H1 (cell line): ENCODE data around the gene TMEM209. TPM values are rescaled to one million over a fixed set of nuclear protein-coding genes. Genes with fewer than 3 reads are reported as not detected.

Source experiments
- CTCF ChIA-PET: fragments of 300-600 bp; sonication (Branson Sonifier 250); formaldehyde crosslinking; loops from one replicate; lab custom pipeline; 2021; ENCODE audit not compliant: partially characterized antibody; lab: Charles Lee
- POLR2A ChIA-PET: fragments of 300-600 bp; sonication (Branson Sonifier 250); formaldehyde crosslinking; loops from one replicate; lab custom pipeline; 2021; ENCODE audit warnings: inconsistent platforms; ENCODE audit not compliant: partially characterized antibody; lab: Charles Lee
- DNase-seq, 2 experiments: peaks; one replicate each; pipeline versions ENCODE4 v3.0.0 to v3.0.0-alpha.2; 2010 to 2022; ENCODE audit warnings: low spot score in 2 of 2, low read depth in 1 of 2, mixed read lengths in 1 of 2
- FAIRE-seq: peaks from 2 replicates; lab custom pipeline; 2011; peaks lifted over from hg19 to GRCh38; lab: Jason Lieb, UNC
- H2AFZ ChIP-seq: 2 replicates; pipeline ENCODE4 v1.8.1; 2012; ENCODE audit warnings: low read length, inconsistent platforms
- H2AK5ac ChIP-seq: 2 replicates; pipeline ENCODE4 v1.6.1; 2013; ENCODE audit warnings: low read depth, low read length
- H2BK120ac ChIP-seq: replicated peaks from 2 replicates; pipeline ENCODE3; 2013; ENCODE audit warnings: low read depth, low read length, inconsistent platforms
- H2BK12ac ChIP-seq: 2 replicates; pipeline ENCODE4 v1.6.1; 2013; ENCODE audit warnings: low read depth, low read length
- H2BK15ac ChIP-seq: 2 replicates; pipeline ENCODE4 v1.6.1; 2013; ENCODE audit warnings: low read length
- H2BK20ac ChIP-seq: 2 replicates; pipeline ENCODE4 v1.6.1; 2013; ENCODE audit warnings: low read length
- H2BK5ac ChIP-seq: 2 replicates; pipeline ENCODE4 v1.6.1; 2013; ENCODE audit warnings: low read depth, low read length
- H3K14ac ChIP-seq: 2 replicates; pipeline ENCODE4 v1.6.1; 2013; ENCODE audit warnings: inconsistent platforms; ENCODE audit not compliant: insufficient read length
- H3K18ac ChIP-seq: 2 replicates; pipeline ENCODE4 v1.6.1; 2013; ENCODE audit warnings: low read length; ENCODE audit errors: extremely low read depth
- H3K23ac ChIP-seq: 2 replicates; pipeline ENCODE4 v1.6.1; 2013; ENCODE audit warnings: inconsistent platforms; ENCODE audit not compliant: insufficient read length
- H3K23me2 ChIP-seq: 2 replicates; pipeline ENCODE4 v1.6.1; 2013; ENCODE audit warnings: low read depth, low read length
- H3K27ac ChIP-seq: 2 replicates; pipeline ENCODE4 v1.6.1; 2011; ENCODE audit warnings: low read depth, low read length, inconsistent platforms
- H3K27me3 ChIP-seq, 4 experiments: replicated peaks in 1 of 4; 1 replicate in 1 of 4; 2 replicates in 3 of 4; pipeline versions ENCODE4 v1.6.1 to v1.8.1; 2011 to 2013; ENCODE audit warnings: low read length in 3 of 4, mild to moderate bottlenecking in 3 of 4, inconsistent platforms in 2 of 4, mixed read lengths in 2 of 4, moderate library complexity in 1 of 4; ENCODE audit not compliant: control insufficient read depth in 3 of 4, insufficient read depth in 3 of 4; ENCODE audit errors: extremely low read depth in 1 of 4
- H3K36me3 ChIP-seq, 4 experiments: 2 replicates each; pipeline versions ENCODE4 v1.6.1 to v1.8.1; 2011 to 2013; ENCODE audit warnings: mild to moderate bottlenecking in 4 of 4, low read length in 3 of 4, moderate library complexity in 2 of 4, control low read depth in 1 of 4, inconsistent platforms in 1 of 4; ENCODE audit not compliant: insufficient read depth in 4 of 4, control insufficient read depth in 2 of 4
- H3K4ac ChIP-seq: replicated peaks from 2 replicates; pipeline ENCODE3; 2013; ENCODE audit warnings: low read length, low read depth, mixed read lengths, inconsistent platforms; ENCODE audit not compliant: insufficient read length
- H3K4me1 ChIP-seq, 4 experiments: replicated peaks in 1 of 4; 1 replicate in 1 of 4; 2 replicates in 3 of 4; pipeline versions ENCODE4 v1.6.1 to v1.8.1; 2011 to 2013; ENCODE audit warnings: low read length in 3 of 4, inconsistent platforms in 2 of 4, mixed read lengths in 1 of 4; ENCODE audit not compliant: insufficient read depth in 4 of 4, control insufficient read depth in 3 of 4
- H3K4me2 ChIP-seq, 2 experiments: 2 replicates each; pipeline versions ENCODE4 v1.6.1 to v1.8.1; 2011 to 2013; ENCODE audit warnings: low read depth in 2 of 2, low read length in 2 of 2, control low read depth in 1 of 2, inconsistent platforms in 1 of 2, mild to moderate bottlenecking in 1 of 2; ENCODE audit not compliant: insufficient read depth in 1 of 2
- H3K4me3 ChIP-seq, 4 experiments: fragments of 200-600, 300-600 bp in 1 of 4; sonication (generic), shearing (Covaris generic), sonication (Bioruptor Twin) in 1 of 4; 2 replicates each; pipeline versions ENCODE4 v1.5.1 to v1.8.1; 2011 to 2016; ENCODE audit warnings: low read length in 4 of 4, low read depth in 3 of 4, control low read depth in 2 of 4, inconsistent platforms in 2 of 4, mild to moderate bottlenecking in 2 of 4, mixed read lengths in 1 of 4, moderate library complexity in 1 of 4; ENCODE audit not compliant: insufficient read depth in 2 of 4; ENCODE audit errors: extremely low read depth in 1 of 4
- H3K56ac ChIP-seq: replicated peaks from 2 replicates; pipeline ENCODE3; 2013; ENCODE audit warnings: low read depth, mild to moderate bottlenecking, mixed read lengths, low read length, inconsistent platforms; ENCODE audit not compliant: insufficient read length
- H3K79me1 ChIP-seq: 2 replicates; pipeline ENCODE4 v1.6.1; 2013; ENCODE audit warnings: low read depth, low read length, control low read depth
- H3K79me2 ChIP-seq, 2 experiments: 2 replicates each; pipeline versions ENCODE4 v1.6.1 to v1.8.1; 2012 to 2013; ENCODE audit warnings: low read length in 2 of 2, mild to moderate bottlenecking in 2 of 2, inconsistent platforms in 1 of 2; ENCODE audit not compliant: insufficient read depth in 2 of 2, control insufficient read depth in 1 of 2
- H3K9ac ChIP-seq, 4 experiments: replicated peaks in 1 of 4; 1 replicate in 1 of 4; 2 replicates in 3 of 4; pipeline versions ENCODE4 v1.6.1 to v1.8.1; 2011 to 2013; ENCODE audit warnings: low read depth in 3 of 4, low read length in 3 of 4, control low read depth in 2 of 4, mild to moderate bottlenecking in 2 of 4, moderate library complexity in 2 of 4, inconsistent platforms in 1 of 4; ENCODE audit errors: extremely low read depth in 1 of 4
- H3K9me3 ChIP-seq, 2 experiments: 2 replicates each; pipeline versions ENCODE4 v1.6.1 to v1.8.1; 2012 to 2013; ENCODE audit warnings: mild to moderate bottlenecking in 2 of 2, moderate library complexity in 2 of 2, control low read depth in 1 of 2, inconsistent platforms in 1 of 2, low read depth in 1 of 2, low read length in 1 of 2, mixed read lengths in 1 of 2; ENCODE audit not compliant: insufficient read depth in 2 of 2
- H4K20me1 ChIP-seq, 2 experiments: replicated peaks in 1 of 2; 2 replicates each; pipeline versions ENCODE3 to v1.8.1; 2011 to 2013; ENCODE audit warnings: inconsistent platforms in 2 of 2, low read length in 2 of 2, mild to moderate bottlenecking in 1 of 2; ENCODE audit not compliant: insufficient read depth in 2 of 2, control insufficient read depth in 1 of 2
- H4K5ac ChIP-seq: 2 replicates; pipeline ENCODE4 v1.6.1; 2013; ENCODE audit warnings: low read length, low read depth, mixed read lengths, inconsistent platforms; ENCODE audit not compliant: insufficient read length
- H4K8ac ChIP-seq: 2 replicates; pipeline ENCODE4 v1.8.0; 2013; ENCODE audit warnings: mild to moderate bottlenecking, moderate library complexity, low read length, inconsistent platforms; ENCODE audit not compliant: insufficient read depth; ENCODE audit errors: extremely low read depth
- H4K91ac ChIP-seq: replicated peaks from 2 replicates; pipeline ENCODE3; 2013; ENCODE audit warnings: low read length, mixed read lengths, inconsistent platforms; ENCODE audit not compliant: insufficient read length
- ATF2 ChIP-seq: IDR thresholded peaks from 2 replicates; pipeline ENCODE4 v1.6.1; 2012; ENCODE audit warnings: low read length, inconsistent platforms
- CHD2 ChIP-seq: IDR thresholded peaks from 2 replicates; pipeline ENCODE4 v1.6.1; 2012; ENCODE audit warnings: low read length, improper control_type of control experiment
- CTCF ChIP-seq, 3 experiments: IDR thresholded peaks; 1 replicate in 2 of 3; 2 replicates in 1 of 3; pipeline versions ENCODE4 v1.5.1 to v1.6.1; 2011; ENCODE audit warnings: low read length in 3 of 3, mild to moderate bottlenecking in 3 of 3, inconsistent platforms in 2 of 3, low read depth in 1 of 3, moderate library complexity in 1 of 3; ENCODE audit not compliant: insufficient read depth in 1 of 3; ENCODE audit errors: control extremely low read depth in 1 of 3
- NRF1 ChIP-seq: IDR thresholded peaks from 2 replicates; pipeline ENCODE4 v1.6.1; 2011; ENCODE audit warnings: mild to moderate bottlenecking, low read depth, low read length, improper control_type of control experiment
- POLR2AphosphoS5 ChIP-seq: IDR thresholded peaks from 2 replicates; pipeline ENCODE4 v1.6.1; 2011; ENCODE audit warnings: low read depth, low read length
- RAD21 ChIP-seq, 2 experiments: IDR thresholded peaks in 1 of 2; conservative IDR thresholded peaks in 1 of 2; 2 replicates each; pipeline ENCODE4 v1.6.1; 2011; ENCODE audit warnings: low read depth in 2 of 2, low read length in 2 of 2, improper control_type of control experiment in 1 of 2, inconsistent platforms in 1 of 2, mild to moderate bottlenecking in 1 of 2, moderate library complexity in 1 of 2
- RXRA ChIP-seq: IDR thresholded peaks from 2 replicates; pipeline ENCODE4 v1.6.1; 2011; ENCODE audit warnings: low read depth, mild to moderate bottlenecking, low read length, moderate library complexity; ENCODE audit not compliant: insufficient read depth
- SIRT6 ChIP-seq: IDR thresholded peaks from one replicate; pipeline ENCODE4 v1.7.1; 2012; ENCODE audit warnings: low read length, inconsistent platforms
- TEAD4 ChIP-seq: IDR thresholded peaks from 2 replicates; pipeline ENCODE4 v1.6.1; 2012; ENCODE audit warnings: low read depth, low read length, inconsistent platforms, mixed read lengths
- WGBS, 2 experiments: shearing (Covaris generic) in 1 of 2; methylation state at CpG; one replicate each; pipeline versions ENCODE4 v1.1.6 to v1.1.7; 2013 to 2015; ENCODE audit warnings: low lambda C conversion rate in 2 of 2, mixed read lengths in 2 of 2, inconsistent platforms in 1 of 2, low coverage in 1 of 2, missing lambda C conversion rate in 1 of 2; ENCODE audit not compliant: insufficient replicate concordance in 2 of 2, insufficient coverage in 1 of 2, insufficient read length in 1 of 2; ENCODE audit errors: extremely low coverage in 1 of 2, missing lambda C conversion rate in 1 of 2; 5-methylcytosine and 5-hydroxymethylcytosine counted together
- polyA plus RNA-seq, 7 experiments: library from polyadenylated mRNA; depleted of rRNA in 3 of 7; stranded (reverse) in 5 of 7; unstranded in 2 of 7; fragments of >200 nt in 5 of 7; fragments of 200-250 nt in 2 of 7; gene quantifications; 1 replicate in 5 of 7; 2 replicates in 1 of 7; 4 replicates in 1 of 7; pipeline versions ENCODE4 v1.2.1 to v1.2.3, GENCODE V29; 2011 to 2013; ENCODE audit warnings: missing spikeins in 2 of 7, mixed read lengths in 2 of 7
- total RNA-seq: library from RNA; stranded (reverse); fragmentation: NEBNext Ultra II Directional; extraction: Animal tissue kit (Norgen Biotek cat#: 25700); gene quantifications from 2 replicates; pipeline ENCODE4 v1.2.1, GENCODE V29; 2021

TMEM209 gene
- total and polyA plus RNA-seq, 2 of the 8 experiments (the other 6 are each of a cell fraction or from before 2014, with no cell fraction given), result 28.5 to 30.5 TPM

- H3K27me3 ChIP-seq, result no peaks in the 10 kb centered on the region; a peak in 1 of 7 replicates
- no peak overlapping the region for H3K4me3 ChIP-seq
- peaks cover 12% of the 10 kb centered on the region; the same call in 1 of the 2 replicates for H3K23me2 ChIP-seq
- peaks cover 0 to 4% (median under 1%) of the 10 kb centered on the region in 4 experiments; a peak in 4 of 7 replicates for H3K4me1 ChIP-seq
- no peak overlapping the region for H2AK5ac ChIP-seq
- no peak overlapping the region for H2AFZ ChIP-seq
- no peak overlapping the region for H2BK15ac ChIP-seq
- DNase-seq (no peak), FAIRE-seq (no peak)
- H2BK120ac ChIP-seq, result no peak overlapping the region
- H3K23ac ChIP-seq, result no peak overlapping the region
- H3K9me3 ChIP-seq, result no peaks in the 10 kb centered on the region; a peak in 3 of 4 replicates
- no peak overlapping the region for H3K4me2 ChIP-seq
- no peak overlapping the region for H3K14ac ChIP-seq
- no peaks in the 10 kb centered on the region; a peak in 1 of 8 replicates for H3K36me3 ChIP-seq
- ChIA-PET CTCF (interaction anchor here (0.7 to 3.2 kb wide), 20 partner anchors 8 to 604 kb away, joined by 3 to 22 read pairs (median 4); partner anchors contain the start of gene KLHDC10), POLR2A (interaction anchor here (1.6 to 2.6 kb wide), 2 partner anchors 12 to 14 kb away, joined by 6 to 17 read pairs; no protein-coding TSS in a partner anchor)
- H3K79me2 ChIP-seq, result no peaks in the 10 kb centered on the region
- 0 out of 2 replicates have a peak overlapping the region, but pooled peaks have one; percentile 32 for H2BK20ac ChIP-seq
- no peak overlapping the region for H3K27ac ChIP-seq
- H3K18ac ChIP-seq, result no peak overlapping the region
- 88% methylated on average over 2 of the region's 6 CpGs; no CpG with 5 or more reads in 1 of the 2 experiments for WGBS, 2 experiments
- no peak overlapping the region for H3K9ac ChIP-seq
- no peak overlapping the region for H4K91ac ChIP-seq
- peaks cover 0 to 11% of the 10 kb centered on the region in 2 experiments for H4K20me1 ChIP-seq
- no peak overlapping the region for H2BK5ac ChIP-seq
- 0 out of 2 replicates have a peak overlapping the region, but pooled peaks have one; percentile 16 for H4K8ac ChIP-seq
- H4K5ac ChIP-seq, result no peak overlapping the region
- no peak overlapping the region for H3K4ac ChIP-seq
- no peak overlapping the region for H2BK12ac ChIP-seq
- no peak overlapping the region for H3K56ac ChIP-seq
- no peaks in the 10 kb centered on the region for H3K79me1 ChIP-seq
- TF ChIP-seq ATF2, result no peak
- no peak for TF ChIP-seq CHD2
- TF ChIP-seq RAD21 (IDR thresholded peaks at IDR 0.05 in 1 of 2, conservative IDR thresholded peaks at IDR 0.05 in 1 of 2; ENCODE audit: low read depth in 2 of 2, low read length in 2 of 2), result peak in 1 of 2 experiments; percentile 15; a peak in 1 of 4 replicates
- TF ChIP-seq CTCF (IDR thresholded peaks at IDR 0.05; ENCODE audit: control extremely low read depth in 1 of 3, insufficient read depth in 1 of 3, low read depth in 1 of 3, low read length in 3 of 3), result peak in 2 of 3 experiments; percentile 15 to 20; a peak in 2 of 4 replicates
- TF ChIP-seq TEAD4, result no peak
- no peak for TF ChIP-seq SIRT6
- TF ChIP-seq RXRA, result no peak
- TF ChIP-seq POLR2AphosphoS5, result no peak
- no peak for TF ChIP-seq NRF1
Observed at GRCh38 chr7:130154131-130154500, 51.1 kb downstream of the TMEM209 start.
